COLO668 (cell line): ENCODE results near the gene PEX26.
"Not testable (repeated sequence)": the region's sequence is repeated elsewhere in the genome, so short reads cannot be mapped to it uniquely, and the experiment has no call there.

Experiments
- DNase-seq: peaks from one replicate; lab custom pipeline; 2025; ENCODE audit not compliant: unreplicated experiment; lab: John Stamatoyannopoulos, UW

The PEX26 gene

DNA sequence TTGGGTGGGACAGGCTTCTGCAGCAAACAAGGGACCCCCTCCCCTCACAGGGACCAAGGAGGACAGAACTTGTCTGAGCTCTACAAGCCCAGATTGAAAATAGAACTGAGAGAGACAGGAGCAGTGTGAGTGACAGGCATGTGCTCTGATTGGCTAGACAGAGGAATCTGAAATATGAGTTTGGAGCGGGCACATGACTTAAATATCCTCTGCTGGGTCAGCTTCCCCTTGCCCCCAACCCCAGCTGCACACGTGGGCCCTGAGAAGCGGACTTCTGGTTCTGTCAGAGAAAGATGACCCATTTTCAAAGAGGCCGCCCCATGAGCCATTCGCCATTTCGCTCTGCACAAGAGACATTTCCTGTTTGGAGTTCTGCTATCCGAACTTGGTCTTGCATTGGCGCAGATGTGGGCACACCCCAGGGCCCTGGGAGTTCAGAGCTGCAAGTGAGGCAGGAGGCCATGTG lies 38.1 kb downstream of the PEX26 start:
- DNase-seq: no peak

GRCh38 chr22:18116634-18117033 lies 38.8 kb downstream of the PEX26 start:
- DNase-seq: no peak

- DNase-seq: no peak
These were observed 40.6 kb downstream of the PEX26 start for GRCh38 chr22:18118345-18118915.

- DNase-seq: no peak
These were observed 41.8 kb downstream of the PEX26 start for GRCh38 chr22:18119409-18120110.

- DNase-seq: no peak
These were observed 43.1 kb downstream of the PEX26 start for GRCh38 chr22:18120857-18121256.

- no peak for DNase-seq
These were observed 43.7 kb downstream of the PEX26 start for GRCh38 chr22:18121506-18121905.

DNA sequence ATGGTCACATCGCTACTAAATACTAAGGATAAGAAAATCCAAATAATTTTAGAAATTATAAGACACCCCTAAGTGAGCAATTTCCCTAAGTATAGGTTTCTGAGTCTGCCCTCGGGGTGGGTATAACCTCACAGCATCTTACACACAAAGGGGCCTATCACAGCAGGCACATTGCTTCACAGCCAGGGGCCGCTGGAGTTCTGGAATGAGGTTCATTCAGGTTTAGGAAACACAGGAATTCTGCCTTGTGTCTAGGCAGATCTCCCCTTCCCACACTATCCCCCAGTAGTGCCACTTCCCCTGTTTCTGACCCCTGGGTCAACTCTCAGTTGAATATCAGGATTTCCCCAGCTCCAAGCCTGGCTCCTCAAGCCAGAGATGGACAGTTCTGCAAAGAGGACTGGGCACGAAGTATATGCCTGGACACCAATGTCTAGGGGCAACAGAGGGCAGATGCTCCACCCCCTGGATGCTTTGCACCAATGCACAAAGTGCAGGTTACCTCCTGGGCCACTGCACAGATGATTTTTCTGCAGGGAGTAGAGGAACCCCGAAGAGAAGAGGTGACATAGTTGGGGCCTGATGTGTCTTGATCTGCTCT lies 44.3 kb downstream of the PEX26 start:
- no peak for DNase-seq

DNA sequence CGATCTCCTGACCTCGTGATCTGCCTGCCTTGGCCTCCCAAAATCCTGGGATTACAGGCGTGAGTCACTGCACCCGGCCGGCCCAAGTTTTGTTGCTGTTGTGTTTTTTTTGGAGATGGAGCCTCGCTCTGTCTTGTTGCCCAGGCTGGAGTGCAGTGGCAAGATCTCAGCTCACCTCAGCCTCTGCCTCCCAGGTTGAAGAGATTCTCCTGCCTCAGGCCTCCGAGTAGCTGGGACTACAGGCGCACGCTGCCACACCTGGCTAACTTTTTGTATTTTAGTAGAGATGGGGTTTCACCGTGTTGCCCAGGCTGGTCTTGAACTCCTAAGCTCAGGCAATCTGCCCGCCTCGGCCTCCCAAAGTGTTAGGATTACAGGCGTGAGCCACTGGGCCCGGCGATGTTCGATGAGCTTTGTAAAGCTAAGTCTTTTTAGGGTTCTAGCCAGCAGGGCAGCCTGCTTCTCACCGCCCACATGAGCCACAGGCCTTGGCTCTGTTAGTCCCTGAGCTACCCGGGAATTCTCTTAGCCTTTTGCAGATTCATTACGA lies 45.8 kb downstream of the PEX26 start:
- DNase-seq: not testable (repeated sequence)

GRCh38 chr22:18126606-18127005 lies 48.8 kb downstream of the PEX26 start:
- no peak for DNase-seq

DNA sequence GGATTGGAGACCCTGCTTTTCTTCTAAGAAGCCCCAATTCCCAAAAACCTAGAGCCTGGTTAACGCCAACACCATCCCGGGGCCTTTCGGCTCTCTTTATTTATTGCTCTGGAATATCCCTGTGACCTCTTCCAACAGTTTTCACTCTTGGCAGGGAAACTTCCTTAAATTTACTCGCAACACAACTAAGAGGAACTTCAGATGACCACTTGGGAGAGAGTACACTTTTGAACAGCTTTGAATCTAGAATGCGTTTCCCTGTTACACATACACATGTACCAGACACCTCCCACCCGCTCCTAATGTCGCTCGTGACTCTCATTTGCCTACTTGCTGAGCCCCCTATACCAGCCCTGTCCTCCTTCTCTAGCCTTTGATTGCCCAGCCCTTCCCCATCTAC lies 52.2 kb downstream of the PEX26 start:
- DNase-seq: no peak

- DNase-seq: no peak
These were observed 53.1 kb downstream of the PEX26 start for GRCh38 chr22:18130699-18131429.

DNA sequence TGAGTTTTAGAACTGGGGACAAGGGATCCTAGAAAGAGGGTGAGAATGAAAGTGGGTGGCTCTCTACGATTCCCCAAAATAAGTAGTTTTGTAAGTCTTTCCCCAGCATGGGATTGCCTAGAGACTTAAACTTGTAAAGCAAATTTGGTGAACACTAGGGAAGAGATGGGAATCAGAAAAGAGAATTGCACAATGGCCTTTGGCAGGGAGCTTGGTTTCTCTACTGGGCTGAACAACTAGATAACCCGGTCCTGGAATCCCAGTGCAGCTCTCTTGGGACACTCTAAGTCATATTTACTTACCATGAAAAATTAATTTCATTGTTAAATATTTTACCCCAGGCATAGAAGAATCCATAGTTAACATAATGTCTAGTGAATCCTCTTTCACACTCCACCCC lies 55.7 kb downstream of the PEX26 start:
- DNase-seq: no peak

- no peak for DNase-seq
These were observed 59.0 kb downstream of the PEX26 start for GRCh38 chr22:18136563-18137320.

DNA sequence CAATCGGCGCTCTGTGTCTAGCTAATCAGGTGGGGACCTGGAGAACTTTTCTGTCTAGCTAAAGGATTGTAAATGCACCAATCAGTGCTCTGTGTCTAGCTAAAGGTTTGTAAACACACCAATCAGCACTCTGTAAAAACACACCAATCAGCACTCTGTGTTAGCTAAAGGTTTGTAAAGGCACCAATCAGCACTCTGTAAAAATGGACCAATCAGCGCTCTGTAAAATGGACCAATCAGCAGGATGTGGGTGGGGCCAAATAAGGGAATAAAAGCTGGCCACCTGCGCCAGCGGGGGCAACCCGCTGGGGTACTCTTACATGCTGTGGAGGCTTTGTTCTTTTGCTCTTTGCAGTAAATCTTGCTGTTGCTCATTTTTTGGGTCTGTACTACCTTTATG lies 63.2 kb downstream of the PEX26 start:
- not testable (repeated sequence) for DNase-seq

- DNase-seq: no peak
These were observed 66.3 kb downstream of the PEX26 start for GRCh38 chr22:18144105-18144504.

- peak; percentile 30 for DNase-seq
These were observed 68.0 kb downstream of the PEX26 start for GRCh38 chr22:18145676-18146388.

DNA sequence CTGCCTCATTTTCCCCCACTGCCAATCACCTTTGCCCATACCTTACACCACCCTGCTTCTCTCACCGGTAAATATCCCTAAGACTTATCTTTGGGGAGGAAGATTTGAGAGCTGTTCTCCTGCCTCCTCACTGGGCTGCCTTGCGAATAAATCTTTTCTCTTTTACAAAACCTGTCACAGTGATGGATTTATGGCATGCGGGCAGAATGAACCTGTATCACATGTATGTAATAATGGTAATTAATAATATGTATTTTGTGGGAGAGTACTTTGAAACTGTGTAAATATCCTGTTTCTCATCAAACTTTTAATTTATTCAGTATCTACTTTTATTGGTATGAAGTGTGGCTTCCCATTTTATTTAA lies 68.6 kb downstream of the PEX26 start:
- DNase-seq: no peak

- no peak for DNase-seq
These were observed 70.0 kb downstream of the PEX26 start for GRCh38 chr22:18147791-18148190.

DNA sequence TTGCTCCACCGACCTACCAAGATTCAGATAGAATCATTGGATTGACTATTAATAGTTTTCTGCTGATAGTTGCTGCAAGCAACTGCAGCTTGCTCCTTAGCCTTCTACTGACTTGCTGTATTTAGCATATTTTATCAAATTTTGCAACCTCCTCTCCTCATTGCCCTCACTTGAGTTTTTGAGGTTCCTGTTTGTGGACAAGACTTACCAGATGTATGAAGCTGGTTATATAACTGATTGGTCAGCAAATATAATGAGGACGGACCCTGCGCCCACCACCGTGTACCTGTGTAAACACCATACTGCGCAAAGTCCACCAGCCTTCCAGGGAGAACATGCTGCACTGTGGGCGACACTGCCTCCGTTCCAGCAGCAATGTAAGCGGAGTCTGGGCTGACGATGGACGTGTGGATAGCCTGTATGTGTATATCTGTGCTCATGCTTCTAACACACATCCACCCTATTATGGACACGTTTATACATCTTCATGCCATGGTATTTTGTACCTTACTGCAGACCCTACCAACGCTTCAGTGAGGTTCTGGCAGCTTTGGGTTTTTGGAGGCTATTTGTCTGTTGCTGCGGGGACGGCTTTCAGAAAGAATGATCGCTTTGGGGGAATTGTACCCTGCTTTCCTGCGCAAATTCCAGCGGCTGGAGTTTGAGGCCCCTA lies 70.6 kb downstream of the PEX26 start:
- no peak for DNase-seq

GRCh38 chr22:18152519-18152918 lies 74.7 kb downstream of the PEX26 start:
- no peak for DNase-seq
